Stimulated activated CD8-positive, alpha-beta memory T cell treated with anti-CD3 and anti-CD28 coated beads, Interleukin-7, amount 100 ng/mL, for 48 hours (primary cell): ENCODE data around the gene TTLL7.
"Not testable (repeated sequence)": the region's sequence is repeated elsewhere in the genome, so short reads cannot be mapped to it uniquely, and the experiment has no call there.

Experiments
- DNase-seq, 2 donors: peaks; one replicate each; pipeline ENCODE4 v3.0.0-alpha.2; 2020; ENCODE audit warnings: low read depth in 1 of 2; ENCODE audit errors: extremely low read depth in 1 of 2

Gene TTLL7

DNA sequence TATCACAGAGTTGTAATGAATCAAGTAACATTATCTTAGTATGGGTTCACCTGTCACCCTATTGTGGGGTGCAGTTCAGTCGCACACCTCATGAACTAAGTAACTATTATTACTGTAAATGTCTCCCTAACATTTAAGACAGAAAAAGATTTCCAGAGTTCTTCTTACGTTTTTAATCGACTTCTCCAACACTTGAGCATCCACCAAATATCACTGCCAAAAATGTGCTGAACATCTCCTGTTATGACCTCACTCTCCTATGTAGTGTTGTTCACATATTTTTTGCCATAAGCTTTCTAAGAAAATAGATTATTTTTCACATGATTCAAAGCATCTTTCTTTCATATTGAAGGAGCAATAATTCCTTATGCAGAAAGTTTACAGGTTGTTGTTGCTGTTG, 1.3 kb downstream of the TTLL7 start:
- no peak for DNase-seq

- DNase-seq, result no peak
These were observed 2.3 kb downstream of the TTLL7 start for GRCh38 chr1:83996621-83997020.

- DNase-seq, result no peak
These were observed 2.7 kb downstream of the TTLL7 start for GRCh38 chr1:83996191-83996590.

GRCh38 chr1:83995649-83996048, 3.3 kb downstream of the TTLL7 start:
- no peak for DNase-seq

DNA sequence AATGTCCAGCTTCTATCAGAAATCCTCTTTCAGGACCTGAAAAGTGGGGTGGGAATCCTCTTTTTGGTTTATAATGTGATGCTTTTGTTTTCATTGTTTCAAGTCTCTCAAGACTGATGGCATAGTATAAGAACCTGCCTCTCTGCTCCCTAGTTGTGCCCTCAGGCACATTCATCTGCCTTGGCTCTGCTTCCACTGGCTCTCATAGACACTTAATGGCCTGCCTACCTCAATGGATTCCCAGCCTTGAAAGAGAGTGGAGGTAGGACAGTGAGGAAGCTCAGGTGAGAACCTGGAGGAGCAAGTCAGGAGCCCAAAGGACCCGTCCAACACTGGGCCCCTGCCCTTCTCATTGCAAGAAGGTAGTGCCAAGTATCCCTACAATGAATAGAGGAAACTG, 4.8 kb downstream of the TTLL7 start:
- no peak for DNase-seq

DNA sequence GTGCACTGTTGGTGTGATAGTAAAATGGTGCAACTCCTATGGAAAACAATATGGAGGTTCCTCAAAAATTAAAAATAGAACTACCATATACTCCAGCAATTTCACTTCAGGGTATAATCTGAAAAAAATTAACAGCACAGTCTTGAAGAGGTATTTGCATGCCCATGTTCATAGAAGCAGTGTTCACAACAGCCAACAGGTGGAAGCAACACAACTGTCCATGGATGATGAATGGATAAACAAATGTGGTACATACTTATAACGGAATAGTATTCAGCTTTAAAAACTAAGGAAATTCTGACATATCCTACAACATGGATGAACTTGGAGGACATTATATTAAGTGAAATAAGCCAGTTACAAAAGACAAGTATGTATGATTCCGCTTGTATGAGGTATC, 8.2 kb downstream of the TTLL7 start:
- no peak for DNase-seq

DNA sequence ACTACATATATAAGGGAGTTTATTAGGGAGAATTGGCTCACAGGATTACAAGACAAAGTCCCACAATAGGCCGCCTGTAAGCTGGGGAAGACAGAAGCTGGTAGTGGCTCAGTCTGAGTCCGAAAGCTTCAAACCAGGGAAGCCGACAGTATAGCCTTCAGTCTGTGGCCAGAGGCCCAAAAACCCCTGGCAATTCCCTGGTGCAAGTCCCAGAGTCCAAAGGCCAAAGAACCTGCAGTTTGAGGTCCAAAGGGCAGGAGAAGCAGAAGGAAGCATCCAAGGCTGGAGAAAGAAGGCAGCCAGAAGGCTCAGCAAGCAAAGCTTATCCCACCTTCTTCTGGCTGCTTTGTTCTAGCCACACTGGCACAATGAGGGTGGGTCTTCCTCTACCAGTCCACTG, 13.9 kb downstream of the TTLL7 start:
- DNase-seq, result no peak

GRCh38 chr1:83983918-83984317, 15.0 kb downstream of the TTLL7 start:
- not testable (repeated sequence) for DNase-seq

DNA sequence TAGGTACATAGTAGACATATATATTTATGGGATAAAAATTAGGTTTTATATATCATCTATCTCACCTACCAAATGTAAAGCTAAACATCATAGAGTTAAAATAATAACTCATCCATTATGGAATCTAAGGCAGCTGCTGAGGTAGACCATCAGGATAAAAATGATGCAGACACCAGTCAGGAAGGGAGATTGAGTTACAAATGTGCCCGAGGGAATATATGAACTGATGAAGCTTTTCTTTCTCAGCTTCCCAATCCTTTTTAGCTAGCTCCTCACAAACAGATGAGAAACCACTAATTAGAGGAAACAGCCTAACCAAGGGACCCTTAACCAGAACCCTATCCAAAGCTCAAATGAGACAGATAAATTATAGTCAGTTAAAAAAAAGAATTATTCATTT, 20.9 kb downstream of the TTLL7 start:
- DNase-seq, result no peak

DNA sequence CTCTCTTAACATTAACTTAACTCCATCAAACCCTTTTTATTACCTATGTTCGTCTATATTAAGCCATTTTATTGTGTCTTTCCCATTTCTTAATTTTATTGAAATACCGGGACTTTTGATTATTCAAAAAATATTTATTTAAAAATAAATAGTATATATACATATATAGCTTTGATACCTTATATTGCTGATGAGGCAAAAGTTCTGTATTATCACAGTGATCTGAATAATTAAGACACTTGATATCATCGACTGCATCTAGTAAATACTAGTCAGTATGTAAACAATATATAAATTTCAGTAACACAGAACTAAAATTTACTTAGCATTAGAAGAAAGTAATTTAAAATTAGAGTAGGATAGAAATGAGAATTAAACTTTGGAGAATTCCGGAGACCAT, 22.0 kb downstream of the TTLL7 start:
- no peak for DNase-seq

- DNase-seq, result no peak
These were observed 28.1 kb downstream of the TTLL7 start for GRCh38 chr1:83970802-83971201.

DNA sequence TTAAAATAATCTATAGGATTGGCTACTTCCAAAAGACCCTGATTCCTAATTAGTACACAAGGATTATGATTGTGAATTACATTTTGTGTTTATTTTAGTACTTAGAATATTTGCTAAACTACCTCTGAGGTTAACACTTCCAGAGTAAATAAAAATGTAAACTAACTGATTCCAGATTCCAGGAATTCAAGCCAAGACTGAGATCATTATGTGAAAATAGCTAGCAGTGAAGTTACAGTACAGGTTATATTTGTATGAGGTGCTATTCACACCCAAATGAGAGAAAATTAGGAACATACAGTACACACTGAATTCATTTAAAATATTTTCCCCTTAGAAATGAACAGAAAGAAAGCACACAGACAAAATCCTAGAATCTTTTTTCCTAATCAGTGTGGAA, 28.8 kb downstream of the TTLL7 start:
- no peak for DNase-seq

- DNase-seq, result no peak
These were observed 31.6 kb downstream of the TTLL7 start for GRCh38 chr1:83967336-83967735.

DNA sequence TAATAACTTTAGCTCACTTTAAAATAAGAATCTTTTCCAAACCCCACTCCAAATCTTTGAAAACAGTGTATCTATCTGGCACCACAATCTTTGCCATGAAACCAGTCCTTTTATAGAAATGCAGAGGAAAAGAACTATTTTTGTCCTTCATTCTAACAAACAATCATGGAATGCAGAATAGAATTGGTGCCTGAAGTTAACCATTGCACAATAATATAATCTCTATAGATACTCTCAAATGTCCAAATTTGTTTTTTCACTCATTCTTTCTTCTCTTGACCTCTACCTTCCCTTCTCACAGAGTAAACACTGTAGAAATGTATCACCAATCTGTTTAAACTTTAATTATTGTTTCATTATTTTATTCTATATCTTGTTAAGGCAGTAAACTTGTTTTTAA, 34.8 kb downstream of the TTLL7 start:
- DNase-seq, result no peak

GRCh38 chr1:83961571-83962295, 37.2 kb downstream of the TTLL7 start:
- DNase-seq, result no peak

- DNase-seq, result no peak
These were observed 38.2 kb downstream of the TTLL7 start for GRCh38 chr1:83960669-83961277.

DNA sequence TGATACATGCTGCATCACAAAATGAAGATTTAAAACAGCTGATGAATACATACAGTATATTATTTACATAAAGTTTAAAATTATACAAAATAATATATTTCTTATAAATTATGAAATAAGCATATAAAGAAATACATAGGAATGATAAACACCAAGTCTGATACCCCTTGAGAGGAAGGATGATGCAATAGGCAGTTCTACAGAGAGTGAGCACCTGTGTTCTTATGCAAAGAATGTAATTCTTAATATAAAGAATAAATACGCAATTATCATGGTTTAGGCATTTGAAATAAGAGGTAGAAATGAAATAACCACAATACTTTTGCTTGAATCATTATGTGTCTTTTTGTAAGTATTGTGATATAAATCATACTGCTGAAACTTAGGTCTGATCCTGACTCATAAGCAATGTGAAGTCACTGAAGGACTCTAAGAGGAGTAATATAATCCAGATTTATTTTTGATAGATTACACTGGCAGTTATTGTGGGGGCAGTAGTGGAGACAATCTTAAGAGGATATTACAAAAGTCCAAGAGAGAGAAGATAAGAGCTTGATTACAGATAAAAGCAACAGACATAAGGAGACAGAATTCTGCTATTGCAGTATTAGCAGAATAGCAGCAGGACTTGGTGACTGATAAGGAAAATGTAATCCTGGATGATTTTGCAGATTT, 39.0 kb downstream of the TTLL7 start:
- DNase-seq, result no peak

DNA sequence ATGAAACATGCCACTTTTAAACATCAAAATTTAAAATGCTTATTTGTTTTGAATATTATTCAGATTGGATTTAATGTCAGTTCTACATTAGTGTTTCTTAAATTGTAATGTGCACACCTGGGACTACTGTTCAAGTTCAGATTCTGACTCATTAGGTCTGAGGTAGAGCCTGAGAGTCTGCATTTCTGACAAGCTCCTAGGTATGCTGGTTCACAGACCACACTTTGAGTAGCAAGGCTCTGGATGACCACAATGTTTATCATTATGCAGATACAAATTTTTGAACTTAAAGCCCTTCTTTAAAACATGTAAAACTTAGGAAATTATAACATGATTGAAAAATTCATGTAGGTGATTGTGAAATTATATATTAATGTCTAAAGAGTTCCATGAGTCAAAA, 40.2 kb downstream of the TTLL7 start:
- no peak for DNase-seq

DNA sequence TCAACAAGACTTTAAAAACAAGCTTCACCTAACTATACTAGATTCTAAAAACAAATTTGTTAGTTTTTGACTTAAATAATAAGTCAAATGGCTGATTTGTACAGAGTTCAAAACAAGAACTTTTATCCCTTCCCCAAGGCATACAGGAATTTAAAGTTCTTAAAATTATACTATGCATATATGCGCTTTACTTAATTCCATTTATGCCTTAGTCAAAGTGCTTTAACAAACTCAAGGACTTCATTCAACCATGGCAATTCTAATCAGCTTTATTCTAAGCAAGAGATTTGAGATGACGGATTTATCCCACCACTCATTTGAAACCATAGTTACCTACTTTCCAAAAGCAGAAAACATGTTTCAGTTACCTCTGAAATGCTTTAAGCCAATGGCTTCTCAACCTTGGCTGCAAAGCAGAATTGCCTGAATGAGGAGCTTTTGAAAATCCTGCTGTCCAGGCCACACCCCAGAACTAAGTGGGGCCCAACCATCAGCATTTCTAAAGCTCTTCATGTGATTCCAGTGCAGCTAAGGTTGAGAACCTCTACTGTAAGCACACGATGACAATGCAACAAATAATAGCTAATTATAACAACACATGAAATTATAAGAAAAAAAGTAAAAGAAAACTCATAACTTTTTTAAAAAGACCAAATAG, 44.6 kb downstream of the TTLL7 start:
- no peak for DNase-seq

DNA sequence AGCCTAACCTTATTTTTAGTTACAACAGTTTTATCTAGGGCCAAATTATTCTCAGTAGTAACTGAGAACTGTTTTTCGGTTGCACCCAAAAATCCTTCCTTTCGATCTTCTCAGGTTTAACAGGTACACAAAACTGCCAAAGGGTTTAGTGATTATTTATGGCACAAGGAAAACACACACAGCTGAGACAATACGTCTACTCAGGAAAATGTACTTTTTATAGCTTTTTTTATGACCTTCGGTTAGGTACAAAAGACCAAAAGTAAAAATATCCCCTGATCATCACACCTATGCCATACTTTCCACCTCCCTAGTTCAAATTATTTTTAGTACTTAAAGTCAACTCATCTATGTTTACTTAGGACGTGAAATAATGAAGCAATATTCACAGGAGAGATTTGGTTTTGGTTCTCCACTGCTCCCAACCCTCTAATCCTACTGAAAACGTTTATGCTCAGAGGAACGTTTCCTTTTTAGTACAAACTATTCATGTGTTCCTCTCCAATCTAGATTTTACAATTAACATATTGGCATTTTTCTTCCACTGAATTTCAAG, 48.7 kb downstream of the TTLL7 start:
- DNase-seq, result no peak

DNA sequence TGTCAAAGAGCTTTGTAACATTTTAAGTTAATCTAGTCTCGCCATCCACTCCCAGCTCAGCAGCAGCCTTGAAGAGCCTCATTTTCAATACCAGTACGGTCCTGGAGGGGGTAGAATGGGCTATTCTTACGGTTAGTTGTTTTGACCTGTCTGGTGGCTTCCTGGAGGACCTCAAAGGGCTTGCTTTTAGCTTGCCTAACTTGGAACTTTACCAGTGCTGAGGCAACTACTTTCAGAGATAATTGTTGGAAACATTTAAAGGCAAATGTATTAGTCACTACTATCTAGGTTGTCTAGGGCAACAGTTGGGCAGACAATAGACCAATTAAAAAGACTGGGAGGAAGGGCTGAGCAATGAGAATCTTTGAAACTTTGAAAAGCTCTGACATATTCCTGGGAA, 56.0 kb downstream of the TTLL7 start:
- no peak for DNase-seq

GRCh38 chr1:83934550-83934949, 64.4 kb downstream of the TTLL7 start:
- no peak for DNase-seq
